ENCODE measurements around the gene TSSC4.

Gene TSSC4

DNA sequence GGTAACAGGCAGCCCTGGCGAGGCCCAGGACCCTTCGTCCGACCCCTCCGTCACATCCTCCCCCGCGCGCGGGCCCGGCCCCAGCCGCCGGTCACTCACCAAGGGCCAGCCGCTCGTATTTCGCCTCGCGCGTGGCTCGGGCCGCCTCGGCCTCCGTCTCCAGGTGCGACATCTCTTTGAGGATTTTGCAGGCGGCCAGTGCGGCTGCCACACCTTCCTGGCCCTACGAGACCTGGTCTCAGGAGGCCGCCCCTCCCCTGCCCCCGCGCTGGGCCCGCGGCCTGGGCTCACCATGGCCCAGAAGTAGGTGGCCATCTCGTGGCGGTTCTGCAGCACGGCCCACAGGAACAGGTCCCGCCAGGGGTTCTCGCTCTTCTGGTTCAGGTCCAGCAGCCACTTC is 14.1 kb downstream of the TSSC4 start:
- Histone ChIP-seq H3K4me3 (ENCODE audit: low read depth, low read length) (no peak overlapping the region), H3K4me1 (ENCODE audit: control insufficient read depth, insufficient read depth, low read length) (no peaks in the 10 kb centered on the region), H3K9me3 (ENCODE audit: control insufficient read depth, insufficient read depth, low read length) (no peaks in the 10 kb centered on the region), H3K36me3 (ENCODE audit: control insufficient read depth, insufficient read depth, low read length) (no peaks in the 10 kb centered on the region), H3K27ac (ENCODE audit: low read depth, low read length) (no peak overlapping the region), H3K9ac (ENCODE audit: low read depth, low read length) (no peak overlapping the region), H3K27me3 (ENCODE audit: control insufficient read depth, insufficient read depth, low read length) (no peaks in the 10 kb centered on the region)

DNA sequence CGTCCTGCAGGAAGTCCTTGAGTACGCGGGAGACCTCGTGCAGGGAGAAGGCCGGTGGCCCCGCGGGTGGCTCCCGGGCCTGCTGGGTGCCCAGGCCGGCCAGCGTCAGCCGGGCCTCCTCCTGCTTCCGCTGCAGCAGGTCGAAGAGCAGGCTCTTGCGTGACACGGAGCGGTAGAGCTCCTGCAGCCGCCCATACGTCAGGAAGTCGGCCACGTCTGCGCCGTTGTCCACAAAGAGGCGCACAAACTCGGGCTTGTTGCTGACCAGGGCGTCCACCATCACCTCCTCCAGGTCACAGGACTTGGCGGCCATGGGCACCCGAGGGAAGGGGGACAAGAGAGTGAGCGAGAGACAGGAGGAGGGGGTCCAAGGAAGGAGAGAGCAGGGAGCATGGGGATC is 14.6 kb downstream of the TSSC4 start:
- Histone ChIP-seq H3K9me3 (ENCODE audit: control insufficient read depth, insufficient read depth, low read length) (no peaks in the 10 kb centered on the region), H3K4me1 (ENCODE audit: control insufficient read depth, insufficient read depth, low read length) (no peaks in the 10 kb centered on the region), H3K36me3 (ENCODE audit: control insufficient read depth, insufficient read depth, low read length) (no peaks in the 10 kb centered on the region), H3K27ac (ENCODE audit: low read depth, low read length) (no peak overlapping the region), H3K27me3 (ENCODE audit: control insufficient read depth, insufficient read depth, low read length) (no peaks in the 10 kb centered on the region), H3K9ac (ENCODE audit: low read depth, low read length) (no peak overlapping the region), H3K4me3 (ENCODE audit: low read depth, low read length) (no peak overlapping the region)

DNA sequence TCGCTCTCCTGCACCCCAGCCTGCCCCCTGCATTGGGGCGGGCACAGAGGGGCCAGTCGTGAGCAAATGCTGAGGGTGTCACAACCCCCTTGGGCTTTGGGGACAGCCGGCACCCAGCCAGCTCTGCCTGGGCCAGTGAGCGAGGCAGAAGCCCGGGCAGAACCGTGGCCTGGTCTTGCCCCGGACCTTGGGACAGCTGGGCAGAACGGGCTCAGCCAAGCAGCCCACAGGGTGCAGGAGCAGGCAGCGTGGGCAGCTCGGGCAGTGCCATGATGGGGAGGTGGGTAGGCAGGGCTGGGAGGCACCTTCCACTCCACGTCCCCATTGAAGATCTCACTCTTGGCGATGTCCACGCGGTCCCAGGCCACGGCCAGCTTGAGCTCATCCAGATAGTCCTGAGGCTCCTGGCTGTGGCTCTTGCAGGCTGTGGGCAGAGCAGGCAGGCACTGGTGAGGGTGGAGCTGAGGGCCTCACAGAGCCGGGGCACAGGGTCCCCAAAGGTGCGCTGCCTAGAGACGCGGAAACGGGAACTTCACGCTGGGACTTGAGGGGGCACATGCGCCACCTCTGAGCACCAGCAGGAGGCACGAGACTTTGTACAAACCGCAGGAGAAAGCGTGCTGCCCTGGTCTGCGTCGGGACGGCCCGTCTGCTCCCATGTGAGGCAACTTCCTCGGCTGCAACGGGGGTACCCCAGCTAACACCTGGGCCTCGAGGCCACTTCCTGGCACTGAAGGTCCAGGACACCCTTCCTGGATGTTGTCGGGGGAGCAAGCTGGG is 15.2 kb downstream of the TSSC4 start:
- no peak overlapping the region for H3K27ac ChIP-seq (ENCODE audit: low read depth, low read length)
- no peaks in the 10 kb centered on the region for H3K9me3 ChIP-seq (ENCODE audit: control insufficient read depth, insufficient read depth, low read length)
- no peak overlapping the region for H3K4me3 ChIP-seq (ENCODE audit: low read depth, low read length)
- H3K27me3 ChIP-seq (ENCODE audit: control insufficient read depth, insufficient read depth, low read length): no peaks in the 10 kb centered on the region
- H3K9ac ChIP-seq (ENCODE audit: low read depth, low read length): no peak overlapping the region
- no peaks in the 10 kb centered on the region for H3K36me3 ChIP-seq (ENCODE audit: control insufficient read depth, insufficient read depth, low read length)
- no peaks in the 10 kb centered on the region for H3K4me1 ChIP-seq (ENCODE audit: control insufficient read depth, insufficient read depth, low read length)

DNA sequence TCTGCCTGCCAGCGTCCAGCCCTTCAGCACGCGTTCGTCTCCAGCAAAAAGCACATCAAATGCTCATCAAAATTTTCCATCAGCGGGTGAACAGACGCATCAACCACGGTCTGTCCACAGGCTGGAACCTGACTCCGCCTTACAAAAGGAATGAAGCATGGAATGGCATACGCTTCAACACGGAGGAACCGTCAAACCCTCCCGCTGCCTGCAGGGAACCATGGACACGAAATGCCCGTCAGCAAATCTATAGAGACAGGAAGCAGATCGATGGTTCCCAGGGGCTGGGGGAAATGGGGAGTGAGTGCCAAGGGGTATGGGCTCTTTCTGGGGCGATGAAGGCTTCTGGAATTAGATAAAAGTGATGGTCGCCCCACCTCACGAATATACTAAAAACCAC is 16.2 kb downstream of the TSSC4 start:
- Histone ChIP-seq H3K9ac (ENCODE audit: low read depth, low read length) (no peak overlapping the region), H3K27me3 (ENCODE audit: control insufficient read depth, insufficient read depth, low read length) (no peaks in the 10 kb centered on the region), H3K27ac (ENCODE audit: low read depth, low read length) (no peak overlapping the region), H3K36me3 (ENCODE audit: control insufficient read depth, insufficient read depth, low read length) (no peaks in the 10 kb centered on the region), H3K9me3 (ENCODE audit: control insufficient read depth, insufficient read depth, low read length) (no peaks in the 10 kb centered on the region), H3K4me3 (ENCODE audit: low read depth, low read length) (no peak overlapping the region), H3K4me1 (ENCODE audit: control insufficient read depth, insufficient read depth, low read length) (no peaks in the 10 kb centered on the region)

DNA sequence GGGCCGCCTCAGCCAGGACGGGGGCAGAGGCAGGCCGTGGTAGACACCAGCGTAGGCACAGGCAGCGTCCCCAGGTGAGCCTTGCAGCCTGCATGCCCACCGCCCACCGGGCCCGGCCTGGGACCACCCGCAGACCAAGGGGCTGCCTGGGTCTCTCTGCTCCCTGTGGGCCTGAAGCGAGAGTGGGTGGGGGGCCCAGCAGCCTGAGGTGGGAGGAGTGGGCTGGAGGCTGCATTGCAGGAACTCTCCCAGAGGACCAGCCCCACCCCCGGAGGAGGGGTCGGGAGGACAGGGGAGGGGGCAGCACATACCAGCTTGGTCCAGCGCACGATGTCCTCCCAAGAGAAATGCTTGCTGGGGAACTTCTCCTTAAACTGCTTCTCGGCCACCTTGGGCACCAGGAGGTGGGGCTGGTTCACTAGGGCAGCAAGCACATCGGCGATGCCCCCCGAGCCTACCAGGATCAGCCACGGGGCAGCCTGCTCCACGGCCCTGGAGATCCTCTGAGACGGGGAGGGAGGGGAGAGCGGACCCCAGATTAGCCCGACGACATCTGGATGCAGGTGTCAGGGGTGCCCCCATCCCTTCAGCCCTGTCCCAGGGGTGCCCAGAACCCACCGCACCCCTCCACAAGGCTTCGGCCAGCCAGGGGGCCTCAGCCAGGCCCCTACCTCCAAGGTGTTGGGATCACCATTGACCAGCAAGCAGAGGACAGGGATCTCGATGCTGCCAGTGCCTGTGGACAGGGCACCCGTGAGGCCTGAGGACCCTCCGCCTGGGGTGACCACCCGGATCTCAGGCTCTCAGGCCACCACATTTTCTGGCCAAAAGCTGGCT is 17.5 kb downstream of the TSSC4 start:
- Histone ChIP-seq H3K4me3 (ENCODE audit: low read depth, low read length) (no peak overlapping the region), H3K4me1 (ENCODE audit: control insufficient read depth, insufficient read depth, low read length) (no peaks in the 10 kb centered on the region), H3K36me3 (ENCODE audit: control insufficient read depth, insufficient read depth, low read length) (no peaks in the 10 kb centered on the region), H3K27ac (ENCODE audit: low read depth, low read length) (no peak overlapping the region), H3K9me3 (ENCODE audit: control insufficient read depth, insufficient read depth, low read length) (no peaks in the 10 kb centered on the region), H3K9ac (ENCODE audit: low read depth, low read length) (no peak overlapping the region), H3K27me3 (ENCODE audit: control insufficient read depth, insufficient read depth, low read length) (no peaks in the 10 kb centered on the region)

DNA sequence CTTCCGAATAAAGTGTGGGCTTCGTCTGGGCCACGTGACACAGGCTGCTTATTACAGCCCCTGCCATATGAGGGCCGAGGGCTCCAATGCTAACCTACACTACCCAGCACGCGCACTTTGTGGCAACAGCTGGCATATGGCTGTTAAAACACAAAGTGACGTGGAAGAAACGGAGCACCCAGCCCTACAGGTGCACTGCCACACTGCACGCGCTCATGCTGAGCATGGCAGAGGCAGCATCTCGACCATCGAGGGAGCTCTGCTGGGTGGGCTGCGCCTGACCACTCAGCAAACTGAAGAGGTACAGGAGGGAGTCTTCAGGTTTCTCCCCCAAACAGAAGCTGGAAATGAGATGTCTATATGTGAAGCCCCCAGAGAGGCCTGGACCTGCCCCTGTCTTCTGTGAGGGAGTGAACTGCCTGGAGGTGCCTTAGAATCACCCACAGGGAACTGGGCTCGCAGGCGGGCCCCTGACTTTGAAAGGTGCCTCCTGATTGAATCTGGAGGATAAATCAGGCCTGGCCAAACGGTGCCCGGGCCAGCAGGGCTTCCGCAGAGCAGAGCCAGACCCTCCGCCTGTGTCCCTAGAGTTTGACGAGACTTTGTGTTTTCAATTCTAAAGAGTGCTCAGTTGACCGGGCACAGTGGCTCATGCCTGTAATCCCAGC is 18.3 kb downstream of the TSSC4 start:
- no peak overlapping the region for H3K4me3 ChIP-seq (ENCODE audit: low read depth, low read length)
- H3K4me1 ChIP-seq (ENCODE audit: control insufficient read depth, insufficient read depth, low read length): no peaks in the 10 kb centered on the region
- no peaks in the 10 kb centered on the region for H3K9me3 ChIP-seq (ENCODE audit: control insufficient read depth, insufficient read depth, low read length)
- H3K36me3 ChIP-seq (ENCODE audit: control insufficient read depth, insufficient read depth, low read length): no peaks in the 10 kb centered on the region
- no peaks in the 10 kb centered on the region for H3K27me3 ChIP-seq (ENCODE audit: control insufficient read depth, insufficient read depth, low read length)
- H3K27ac ChIP-seq (ENCODE audit: low read depth, low read length): no peak overlapping the region
- no peak overlapping the region for H3K9ac ChIP-seq (ENCODE audit: low read depth, low read length)

DNA sequence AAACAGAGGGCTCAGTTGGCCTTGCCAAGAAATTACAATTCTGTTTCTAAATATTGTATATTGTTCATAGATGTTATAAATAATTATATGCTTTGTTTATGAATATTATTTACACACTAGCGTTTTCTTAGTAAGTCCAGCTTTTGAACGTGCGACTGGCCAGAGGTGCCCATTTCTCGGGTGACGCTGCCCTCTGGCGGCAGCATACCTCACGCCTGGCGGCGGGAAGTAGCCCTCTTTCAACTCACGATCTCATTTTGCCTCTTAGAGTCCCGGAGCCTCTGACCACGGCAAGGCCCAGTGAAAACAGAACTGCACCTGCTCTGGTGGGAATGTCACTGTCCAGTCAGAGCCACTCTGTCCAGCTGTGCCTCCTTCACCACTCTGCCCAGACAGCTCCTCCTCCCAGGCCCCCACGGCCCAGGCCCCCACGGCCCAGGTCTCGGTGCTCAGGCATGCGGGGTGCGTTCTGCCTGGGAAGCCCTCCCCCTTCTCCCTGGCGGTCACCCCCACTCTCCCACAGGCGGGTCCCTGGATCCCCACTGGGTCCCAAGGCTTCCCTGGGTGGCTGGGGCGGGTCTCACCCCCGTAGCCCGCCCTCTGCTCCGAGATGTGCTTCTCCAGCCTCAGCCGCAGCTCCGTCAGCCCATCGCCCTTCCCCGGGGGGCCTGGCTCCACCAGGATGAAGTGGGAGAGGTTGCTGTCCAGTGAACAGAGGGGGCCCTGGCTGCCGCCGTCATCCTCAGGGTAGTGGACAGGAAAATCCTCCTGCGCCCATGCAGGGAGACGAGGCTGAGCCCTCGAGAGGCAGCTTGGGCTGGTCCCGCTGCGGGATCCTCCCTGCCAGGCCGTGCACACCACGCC is 19.3 kb downstream of the TSSC4 start:
- no peaks in the 10 kb centered on the region for H3K36me3 ChIP-seq (ENCODE audit: control insufficient read depth, insufficient read depth, low read length)
- H3K27me3 ChIP-seq (ENCODE audit: control insufficient read depth, insufficient read depth, low read length): no peaks in the 10 kb centered on the region
- H3K9ac ChIP-seq (ENCODE audit: low read depth, low read length): no peak overlapping the region
- H3K9me3 ChIP-seq (ENCODE audit: control insufficient read depth, insufficient read depth, low read length): no peaks in the 10 kb centered on the region
- no peak overlapping the region for H3K27ac ChIP-seq (ENCODE audit: low read depth, low read length)
- no peaks in the 10 kb centered on the region for H3K4me1 ChIP-seq (ENCODE audit: control insufficient read depth, insufficient read depth, low read length)
- no peak overlapping the region for H3K4me3 ChIP-seq (ENCODE audit: low read depth, low read length)

DNA sequence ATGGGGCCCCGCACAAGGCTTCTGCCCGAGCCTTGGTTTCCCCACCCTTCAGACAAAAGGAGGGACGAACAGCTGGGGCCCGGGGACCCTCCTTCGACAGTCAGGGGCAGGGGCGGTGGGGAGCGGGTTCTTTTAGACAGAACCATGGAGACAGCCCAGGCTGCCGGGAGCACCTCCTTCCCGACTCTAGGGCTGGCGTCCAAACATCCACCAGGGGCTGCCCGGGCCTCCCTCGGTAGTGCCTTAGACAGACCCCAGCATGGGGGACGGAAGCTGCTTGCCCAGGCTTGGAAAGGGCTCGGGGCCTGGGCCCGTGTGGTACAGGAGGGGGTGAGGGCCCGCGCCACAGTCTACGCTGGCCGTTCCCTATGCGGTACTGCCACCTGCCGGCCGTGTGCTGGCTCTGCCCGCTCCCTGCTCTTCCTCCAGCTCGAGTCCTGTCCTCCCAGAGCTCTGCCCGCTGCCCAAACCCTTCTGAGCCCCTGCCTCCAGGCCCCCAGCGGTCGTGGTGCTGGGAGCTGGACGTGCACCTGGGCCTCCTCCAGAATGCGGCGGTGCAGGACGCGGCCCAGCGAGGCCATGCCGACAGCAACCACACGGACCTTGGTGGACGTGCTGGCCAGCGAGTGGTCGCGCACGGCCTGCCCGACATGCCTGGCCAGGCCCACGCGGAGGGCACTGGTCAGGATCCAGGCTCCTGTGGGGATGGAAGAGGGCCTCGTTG is 20.1 kb downstream of the TSSC4 start:
- no peak overlapping the region for H3K27ac ChIP-seq (ENCODE audit: low read depth, low read length)
- no peaks in the 10 kb centered on the region for H3K9me3 ChIP-seq (ENCODE audit: control insufficient read depth, insufficient read depth, low read length)
- H3K27me3 ChIP-seq (ENCODE audit: control insufficient read depth, insufficient read depth, low read length): no peaks in the 10 kb centered on the region
- H3K4me3 ChIP-seq (ENCODE audit: low read depth, low read length): no peak overlapping the region
- no peaks in the 10 kb centered on the region for H3K4me1 ChIP-seq (ENCODE audit: control insufficient read depth, insufficient read depth, low read length)
- H3K9ac ChIP-seq (ENCODE audit: low read depth, low read length): no peak overlapping the region
- H3K36me3 ChIP-seq (ENCODE audit: control insufficient read depth, insufficient read depth, low read length): no peaks in the 10 kb centered on the region

DNA sequence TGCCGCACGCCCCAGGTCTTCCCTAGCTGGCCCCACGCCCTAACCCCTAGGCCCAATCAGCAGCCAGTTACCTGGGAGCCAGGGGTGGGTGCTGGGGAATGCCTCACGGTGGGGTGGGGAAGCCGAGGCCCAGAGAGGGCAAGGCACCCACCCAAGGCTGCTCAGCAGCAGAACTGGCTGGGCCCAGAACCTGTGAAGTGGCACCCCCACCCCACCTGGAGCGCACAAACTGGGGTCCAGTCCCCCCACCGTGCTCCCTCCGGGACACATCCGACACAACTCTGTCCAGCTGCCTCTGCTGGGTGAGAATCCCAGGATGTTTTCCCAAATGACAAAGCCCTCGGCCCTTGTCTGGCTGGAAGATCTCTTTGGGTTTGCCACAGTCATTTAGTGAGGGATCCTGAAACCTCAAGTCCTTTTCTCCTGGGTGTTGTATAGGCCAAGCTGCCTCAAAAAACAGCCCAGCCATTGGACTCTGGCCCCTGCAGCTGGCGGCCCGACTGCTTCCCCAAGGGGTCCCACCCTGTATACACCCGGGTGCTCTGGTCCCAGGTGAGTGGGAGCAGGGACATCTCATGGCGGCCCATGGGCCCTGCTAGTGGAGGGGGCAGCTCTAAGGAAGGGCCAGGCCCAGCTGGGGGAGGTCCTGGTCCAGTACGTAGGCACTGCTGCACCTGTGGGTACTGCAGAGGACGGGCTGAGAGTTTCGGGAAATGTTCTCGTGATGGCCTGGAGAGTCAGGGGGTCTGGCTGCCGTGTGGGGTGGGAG is 20.9 kb downstream of the TSSC4 start:
- H3K27me3 ChIP-seq (ENCODE audit: control insufficient read depth, insufficient read depth, low read length): no peaks in the 10 kb centered on the region
- no peak overlapping the region for H3K27ac ChIP-seq (ENCODE audit: low read depth, low read length)
- no peak overlapping the region for H3K4me3 ChIP-seq (ENCODE audit: low read depth, low read length)
- no peaks in the 10 kb centered on the region for H3K9me3 ChIP-seq (ENCODE audit: control insufficient read depth, insufficient read depth, low read length)
- no peaks in the 10 kb centered on the region for H3K36me3 ChIP-seq (ENCODE audit: control insufficient read depth, insufficient read depth, low read length)
- no peak overlapping the region for H3K9ac ChIP-seq (ENCODE audit: low read depth, low read length)
- no peaks in the 10 kb centered on the region for H3K4me1 ChIP-seq (ENCODE audit: control insufficient read depth, insufficient read depth, low read length)

Data from HUES48 (cell line).